CD8-positive, alpha-beta memory T cell (primary cell): ENCODE data around the gene REEP2. TPM values are rescaled to one million over a fixed set of nuclear protein-coding genes. Genes with fewer than 3 reads are reported as not detected.

Source experiments
- CTCF ChIA-PET: fragments of 350-600 bp; sonication (Branson Sonifier 250); formaldehyde crosslinking; loops from one replicate; lab custom pipeline; 2021; ENCODE audit warnings: antibody characterized with exemption; lab: Charles Lee
- POLR2A ChIA-PET: fragments of 350-600 bp; sonication (Branson Sonifier 250); formaldehyde crosslinking; loops from one replicate; lab custom pipeline; 2021; ENCODE audit warnings: antibody characterized with exemption; lab: Charles Lee
- DNase-seq, 5 donors: peaks; one replicate each; pipeline versions ENCODE4 v3.0.0 to v3.0.0-alpha.2; 2020 to 2022; ENCODE audit warnings: mixed read lengths in 1 of 5
- H3K27ac ChIP-seq: one replicate; pipeline ENCODE4 v1.7.0; 2013; ENCODE audit warnings: low read depth, mild to moderate bottlenecking, low read length, moderate library complexity
- H3K27me3 ChIP-seq: 2 replicates; pipeline ENCODE4 v1.7.0; 2013; ENCODE audit warnings: low read length, mild to moderate bottlenecking; ENCODE audit not compliant: insufficient read depth, poor library complexity, severe bottlenecking
- H3K36me3 ChIP-seq: 2 replicates; pipeline ENCODE4 v1.7.0; 2013; ENCODE audit warnings: mild to moderate bottlenecking, low read length, moderate library complexity; ENCODE audit not compliant: insufficient read depth
- H3K4me1 ChIP-seq: 2 replicates; pipeline ENCODE4 v1.7.0; 2013; ENCODE audit warnings: mild to moderate bottlenecking, low read length, moderate library complexity; ENCODE audit not compliant: insufficient read depth
- H3K4me3 ChIP-seq: 2 replicates; pipeline ENCODE4 v1.7.0; 2013; ENCODE audit warnings: mild to moderate bottlenecking, low read length
- H3K9me3 ChIP-seq: 2 replicates; pipeline ENCODE4 v1.7.0; 2013; ENCODE audit warnings: mild to moderate bottlenecking, low read length
- H3K27ac Mint-ChIP-seq, 8 donors: one replicate each; pipeline ENCODE4 v1.8.0; 2020 to 2021; ENCODE audit warnings: mixed read lengths in 8 of 8, mild to moderate bottlenecking in 6 of 8, inconsistent platforms in 3 of 8, moderate library complexity in 3 of 8
- H3K27me3 Mint-ChIP-seq, 2 donors: one replicate each; pipeline ENCODE4 v1.8.0; 2020 to 2021; ENCODE audit warnings: mixed read lengths in 2 of 2, mild to moderate bottlenecking in 1 of 2, moderate library complexity in 1 of 2
- H3K36me3 Mint-ChIP-seq, 3 donors: one replicate each; pipeline ENCODE4 v1.8.0; 2020 to 2021; ENCODE audit warnings: mixed read lengths in 3 of 3, inconsistent platforms in 1 of 3, mild to moderate bottlenecking in 1 of 3
- H3K4me1 Mint-ChIP-seq, 3 donors: one replicate each; pipeline ENCODE4 v1.8.0; 2020 to 2021; ENCODE audit warnings: mixed read lengths in 3 of 3, inconsistent platforms in 1 of 3, mild to moderate bottlenecking in 1 of 3
- H3K4me3 Mint-ChIP-seq, 7 donors: one replicate each; pipeline ENCODE4 v1.8.0; 2020 to 2021; ENCODE audit warnings: mixed read lengths in 7 of 7, mild to moderate bottlenecking in 6 of 7, moderate library complexity in 4 of 7, inconsistent platforms in 2 of 7
- H3K9me3 Mint-ChIP-seq, 5 donors: one replicate each; pipeline ENCODE4 v1.8.0; 2020 to 2022; ENCODE audit warnings: mixed read lengths in 5 of 5, mild to moderate bottlenecking in 3 of 5, moderate library complexity in 2 of 5, inconsistent platforms in 1 of 5
- polyA plus RNA-seq: library from polyadenylated mRNA; unstranded; fragments of 300-500 nt; fragmentation: Illumina TruSeq; gene quantifications from one replicate; pipeline ENCODE4 v1.2.3, GENCODE V29; 2021
- total RNA-seq, 2 experiments: library from RNA; stranded (reverse); gene quantifications; one replicate each; pipeline ENCODE4 v1.2.3, GENCODE V29; 2021

The REEP2 gene
- total and polyA plus RNA-seq, 3 experiments from 2014 or later: 0.24 to 6.6 (median 5.0) TPM

GRCh38 chr5:138492560-138493045 lies 53.7 kb downstream of the REEP2 start:
- H3K27ac ChIP-seq: peak overlapping the region; percentile 47
- no peak for DNase-seq
- H3K27me3 Mint-ChIP-seq: peaks cover 9 to 31% of the 10 kb centered on the region in 2 donors

GRCh38 chr5:138495351-138495750 lies 56.5 kb downstream of the REEP2 start:
- ChIA-PET CTCF (interaction anchor here (2.6 kb wide), 1 partner anchor 31 kb away, joined by 12 read pairs; the partner anchor contains the start of gene EGR1), POLR2A (interaction anchor here (0.6 kb wide), 1 partner anchor 33 kb away, joined by 3 read pairs; no protein-coding TSS in a partner anchor)
- H3K4me3 ChIP-seq: no peak overlapping the region
- H3K9me3 Mint-ChIP-seq: no peaks in the 10 kb centered on the region
- no peaks in the 10 kb centered on the region for H3K9me3 ChIP-seq
- peaks cover 5% of the 10 kb centered on the region for H3K27me3 ChIP-seq
- H3K36me3 ChIP-seq: no peaks in the 10 kb centered on the region
- peak overlapping the region in 1 of 7 donors; percentile 72 for H3K4me3 Mint-ChIP-seq
- H3K27ac ChIP-seq: no peak overlapping the region
- H3K4me1 ChIP-seq: peaks cover 18% of the 10 kb centered on the region
- no peak for DNase-seq
- no peak overlapping the region for H3K27ac Mint-ChIP-seq
- no peaks in the 10 kb centered on the region for H3K36me3 Mint-ChIP-seq
- H3K27me3 Mint-ChIP-seq: peaks cover 7 to 20% of the 10 kb centered on the region in 2 donors
- peaks cover 8 to 19% (median 13%) of the 10 kb centered on the region in 3 donors for H3K4me1 Mint-ChIP-seq

More at GRCh38 chr5:138492560-138493045, 53.7 kb downstream of the REEP2 start:
- Mint-ChIP-seq H3K36me3 (no peaks in the 10 kb centered on the region), H3K4me1 (peaks cover 8 to 20% (median 13%) of the 10 kb centered on the region in 3 donors), H3K4me3 (peak overlapping the region; percentile 84 to 91 (median 87)), H3K9me3 (no peaks in the 10 kb centered on the region), H3K27ac (peak overlapping the region in 6 of 8 donors; percentile 39 to 91 (median 70))
- Histone ChIP-seq H3K4me1 (peaks cover 18% of the 10 kb centered on the region), H3K4me3 (peak overlapping the region; percentile 62), H3K27me3 (peaks cover 5% of the 10 kb centered on the region), H3K9me3 (no peaks in the 10 kb centered on the region), H3K36me3 (no peaks in the 10 kb centered on the region)
- ChIA-PET CTCF (interaction anchor here (1.5 to 2.4 kb wide), 3 partner anchors 11 to 43 kb away, joined by 13 to 22 read pairs (median 13); partner anchors contain the start of gene EGR1), POLR2A (interaction anchor here (0.6 to 1.3 kb wide), 3 partner anchors 26 to 83 kb away, joined by 3 to 9 read pairs (median 3); partner anchors contain the start of gene EGR1)

Other genes with a start within 250 kb of the REEP2 start
- gene CDC23, start 225.7 kb upstream of the REEP2 start, total RNA-seq: 10 to 100 TPM; 48.7 to 49.7 TPM
- 21.9 TPM for gene CDC23, start 225.7 kb upstream of the REEP2 start, polyA plus RNA-seq
- gene GFRA3, start 164.4 kb upstream of the REEP2 start, total RNA-seq: not detected
- gene GFRA3, start 164.4 kb upstream of the REEP2 start, polyA plus RNA-seq: not detected
- gene CDC25C, start 107.3 kb upstream of the REEP2 start, total RNA-seq: 1 to 10 TPM; 4.3 to 5.3 TPM
- not detected for gene CDC25C, start 107.3 kb upstream of the REEP2 start, polyA plus RNA-seq
- 10 to 100 TPM; 29.5 to 32.2 TPM for gene FAM53C, start 100.8 kb upstream of the REEP2 start, total RNA-seq
- gene FAM53C, start 100.8 kb upstream of the REEP2 start, polyA plus RNA-seq: 20.6 TPM
- 10 to 100 TPM; 42.4 to 44.7 TPM for gene KDM3B, start 86.4 kb upstream of the REEP2 start, total RNA-seq
- 14.7 TPM for gene KDM3B, start 86.4 kb upstream of the REEP2 start, polyA plus RNA-seq
- gene EGR1, start 26.4 kb downstream of the REEP2 start, total RNA-seq: 10 to 100 TPM; 11.8 to 12.2 TPM
- gene EGR1, start 26.4 kb downstream of the REEP2 start, polyA plus RNA-seq: 0.99 TPM
- gene ETF1, start 104.2 kb downstream of the REEP2 start, total RNA-seq: 100 to 1,000 TPM; 239 to 246 TPM
- gene ETF1, start 104.2 kb downstream of the REEP2 start, polyA plus RNA-seq: 29.4 TPM
- 100 to 1,000 TPM; 468 to 498 TPM for gene HSPA9, start 136.3 kb downstream of the REEP2 start, total RNA-seq
- gene HSPA9, start 136.3 kb downstream of the REEP2 start, polyA plus RNA-seq: 171 TPM